ENCODE results near the gene CTDP1. TPM values are rescaled to one million over a fixed set of nuclear protein-coding genes. Genes with fewer than 3 reads are reported as not detected.
A peak's percentile ranks its signal among the peaks of the same experiment; 100 is the strongest.

The CTDP1 gene
- total RNA-seq, 4 donors from 2014 or later: 12.3 to 21.8 (median 16.5) TPM

DNA sequence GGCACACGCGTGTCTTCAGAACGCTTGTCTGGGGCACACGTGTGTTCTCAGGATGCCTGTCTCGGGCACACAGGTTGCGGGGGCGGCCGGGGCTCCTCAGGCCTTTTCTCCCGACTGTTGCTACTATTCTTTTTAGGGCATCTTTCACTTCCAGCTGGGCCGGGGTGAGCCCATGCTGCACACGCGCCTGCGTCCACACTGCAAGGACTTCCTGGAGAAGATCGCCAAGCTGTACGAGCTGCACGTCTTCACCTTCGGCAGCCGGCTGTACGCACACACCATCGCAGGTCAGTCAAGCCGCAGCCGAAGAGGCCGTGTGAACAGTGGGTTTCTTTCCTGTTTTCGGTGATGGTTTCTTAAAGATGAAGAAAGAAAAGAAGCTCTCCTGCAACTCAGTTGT lies 25.0 kb downstream of the CTDP1 start:
- no peak for ATAC-seq
- intact Hi-C loops (cut with DNase I; ENCODE audit: low total_unique reads): no loop called here
- peaks cover 3 to 56% of the 10 kb centered on the region in 2 donors for H3K36me3 ChIP-seq
- no peaks in the 10 kb centered on the region for H3K4me1 ChIP-seq
- in situ Hi-C loops (cut with MboI; ENCODE audit: low sequenced_read_pairs in 4 of 4): no loop called here
- no peak overlapping the region for H3K27ac ChIP-seq
- no peak overlapping the region for H3K4me3 ChIP-seq
- TF ChIP-seq CTCF (IDR thresholded peaks at IDR 0.05 in 4 of 5, conservative IDR thresholded peaks at IDR 0.05 in 1 of 5): no peak
- no peak for TF ChIP-seq POLR2A (IDR thresholded peaks at IDR 0.05)
- H3K9me3 ChIP-seq: no peaks in the 10 kb centered on the region
- no peak for DNase-seq
- H3K27me3 ChIP-seq: no peaks in the 10 kb centered on the region

GRCh38 chr18:79705272-79705671 lies 25.7 kb downstream of the CTDP1 start:
- Histone ChIP-seq H3K27ac (no peak overlapping the region), H3K4me3 (no peak overlapping the region), H3K9me3 (no peaks in the 10 kb centered on the region), H3K27me3 (no peaks in the 10 kb centered on the region), H3K4me1 (no peaks in the 10 kb centered on the region), H3K36me3 (peaks cover 3 to 52% of the 10 kb centered on the region in 2 donors)
- in situ Hi-C loops (cut with MboI; ENCODE audit: low sequenced_read_pairs in 4 of 4): no loop called here
- ATAC-seq (no peak), DNase-seq (peak in 1 of 2 donors; percentile 6)
- TF ChIP-seq CTCF (IDR thresholded peaks at IDR 0.05 in 4 of 5, conservative IDR thresholded peaks at IDR 0.05 in 1 of 5): no peak
- no peak for TF ChIP-seq POLR2A (IDR thresholded peaks at IDR 0.05)
- intact Hi-C loops (cut with DNase I; ENCODE audit: low total_unique reads): no loop called here

DNA sequence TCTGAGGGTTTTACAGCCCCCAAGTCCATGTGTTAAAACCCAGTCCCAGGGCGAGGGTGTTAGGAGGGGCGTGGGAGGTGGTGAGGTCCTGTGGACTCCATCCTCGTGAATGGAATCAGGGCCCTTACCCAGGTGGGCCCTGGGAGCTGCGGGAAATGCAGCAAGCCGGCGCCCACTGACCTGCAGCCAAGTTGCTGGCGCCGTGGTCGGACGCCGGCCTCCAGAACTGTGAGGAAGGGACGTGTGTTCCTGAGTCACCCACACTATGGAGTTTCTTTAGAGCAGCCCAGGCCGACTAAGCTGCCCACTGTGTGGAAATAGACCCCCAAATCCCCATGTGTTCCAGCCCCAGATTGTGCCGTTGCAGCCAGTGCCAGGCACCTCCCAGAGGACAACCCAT lies 26.4 kb downstream of the CTDP1 start:
- in situ Hi-C loops (cut with MboI; ENCODE audit: low sequenced_read_pairs in 4 of 4) (no loop called here), intact Hi-C loops (cut with DNase I; ENCODE audit: low total_unique reads) (no loop called here)
- TF ChIP-seq POLR2A (IDR thresholded peaks at IDR 0.05): no peak
- no peak for TF ChIP-seq CTCF (IDR thresholded peaks at IDR 0.05 in 4 of 5, conservative IDR thresholded peaks at IDR 0.05 in 1 of 5)
- no peaks in the 10 kb centered on the region for H3K9me3 ChIP-seq
- no peaks in the 10 kb centered on the region for H3K27me3 ChIP-seq
- H3K27ac ChIP-seq: no peak overlapping the region
- H3K4me1 ChIP-seq: no peaks in the 10 kb centered on the region
- no peak overlapping the region for H3K4me3 ChIP-seq
- ATAC-seq (no peak), DNase-seq (peak in 1 of 2 donors; percentile 4)
- H3K36me3 ChIP-seq: peaks cover 3 to 46% of the 10 kb centered on the region in 2 donors

DNA sequence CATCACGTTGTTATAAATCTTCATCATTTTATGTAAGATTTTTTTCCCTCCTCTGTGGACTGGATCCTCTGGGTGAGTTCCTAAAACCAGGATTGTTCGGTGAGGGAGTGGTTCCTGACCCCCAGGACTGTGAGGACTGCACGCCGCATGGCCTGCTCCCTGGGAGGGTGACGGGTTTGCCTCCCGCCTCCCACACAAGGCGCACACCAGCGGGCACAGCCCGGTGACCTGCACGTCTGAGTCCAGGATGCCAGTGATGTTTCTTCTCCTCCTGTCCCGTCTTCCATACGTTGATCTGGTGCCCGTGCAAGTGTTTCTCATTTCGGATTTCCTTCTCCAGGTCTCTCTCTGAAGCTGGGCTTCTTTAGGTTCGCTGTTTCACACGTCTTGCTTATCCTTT lies 27.1 kb downstream of the CTDP1 start:
- Histone ChIP-seq H3K27ac (no peak overlapping the region), H3K27me3 (no peaks in the 10 kb centered on the region), H3K9me3 (no peaks in the 10 kb centered on the region), H3K36me3 (peaks cover 3 to 45% of the 10 kb centered on the region in 2 donors), H3K4me1 (no peaks in the 10 kb centered on the region), H3K4me3 (no peak overlapping the region)
- peak in 1 of 2 donors; percentile 3 for DNase-seq
- intact Hi-C loops (cut with DNase I; ENCODE audit: low total_unique reads): no loop called here
- in situ Hi-C loops (cut with MboI; ENCODE audit: low sequenced_read_pairs in 4 of 4): no loop called here
- ATAC-seq: no peak
- no peak for TF ChIP-seq CTCF (IDR thresholded peaks at IDR 0.05 in 4 of 5, conservative IDR thresholded peaks at IDR 0.05 in 1 of 5)
- TF ChIP-seq POLR2A (IDR thresholded peaks at IDR 0.05): no peak

GRCh38 chr18:79707239-79707638 lies 27.6 kb downstream of the CTDP1 start:
- Histone ChIP-seq H3K27me3 (no peaks in the 10 kb centered on the region), H3K4me1 (no peaks in the 10 kb centered on the region), H3K36me3 (peaks cover 3 to 45% of the 10 kb centered on the region in 2 donors), H3K27ac (no peak overlapping the region), H3K9me3 (no peaks in the 10 kb centered on the region), H3K4me3 (no peak overlapping the region)
- DNase-seq: peak in 1 of 2 donors; percentile 5
- intact Hi-C loops (cut with DNase I; ENCODE audit: low total_unique reads) (no loop called here), in situ Hi-C loops (cut with MboI; ENCODE audit: low sequenced_read_pairs in 4 of 4) (no loop called here)
- TF ChIP-seq POLR2A (IDR thresholded peaks at IDR 0.05) (no peak), CTCF (IDR thresholded peaks at IDR 0.05 in 4 of 5, conservative IDR thresholded peaks at IDR 0.05 in 1 of 5) (no peak)
- ATAC-seq: no peak

Data from gastrocnemius medialis (tissue), 4 donors.